GM04503 (cell line): Measurements from ENCODE around the gene HSD11B1.

Experiments
- DNase-seq: peaks from one replicate; pipeline ENCODE4 v3.0.0-alpha.2; 2012; ENCODE audit warnings: low read depth

Gene HSD11B1

GRCh38 chr1:209756615-209757445 lies 52.2 kb downstream of the HSD11B1 start:
- DNase-seq = no peak

GRCh38 chr1:209758400-209758799 lies 53.8 kb downstream of the HSD11B1 start:
- no peak for DNase-seq

GRCh38 chr1:209759829-209760359 lies 55.2 kb downstream of the HSD11B1 start:
- no peak for DNase-seq

GRCh38 chr1:209761011-209761635 lies 56.5 kb downstream of the HSD11B1 start:
- DNase-seq = no peak

GRCh38 chr1:209766051-209766450 lies 61.4 kb downstream of the HSD11B1 start:
- no peak for DNase-seq

GRCh38 chr1:209767096-209767495 lies 62.5 kb downstream of the HSD11B1 start:
- no peak for DNase-seq

- no peak for DNase-seq
These were observed 63.1 kb downstream of the HSD11B1 start for GRCh38 chr1:209767706-209768105.

- no peak for DNase-seq
These were observed 63.7 kb downstream of the HSD11B1 start for GRCh38 chr1:209768354-209768774.

GRCh38 chr1:209769171-209769904 lies 64.7 kb downstream of the HSD11B1 start:
- DNase-seq = peak; percentile 71

- DNase-seq = no peak
These were observed 65.3 kb downstream of the HSD11B1 start for GRCh38 chr1:209769971-209770370.

GRCh38 chr1:209770636-209771415 lies 66.2 kb downstream of the HSD11B1 start:
- DNase-seq = no peak

GRCh38 chr1:209772126-209772525 lies 67.5 kb downstream of the HSD11B1 start:
- DNase-seq = no peak

GRCh38 chr1:209774592-209774991 lies 69.9 kb downstream of the HSD11B1 start:
- DNase-seq = no peak

- no peak for DNase-seq
These were observed 71.0 kb downstream of the HSD11B1 start for GRCh38 chr1:209775678-209776077.

- DNase-seq = no peak
These were observed 72.9 kb downstream of the HSD11B1 start for GRCh38 chr1:209777587-209777986.

GRCh38 chr1:209778102-209778501 lies 73.5 kb downstream of the HSD11B1 start:
- no peak for DNase-seq

GRCh38 chr1:209780268-209780667 lies 75.6 kb downstream of the HSD11B1 start:
- no peak for DNase-seq

- DNase-seq = no peak
These were observed 78.7 kb downstream of the HSD11B1 start for GRCh38 chr1:209783386-209783785.
